ENCODE results near the gene ANKS1B. TPM values are rescaled to one million over a fixed set of nuclear protein-coding genes. Genes with fewer than 3 reads are reported as not detected.

ANKS1B gene
- total RNA-seq, 4 donors from 2014 or later = 4.9 to 15.4 (median 9.4) TPM

GRCh38 chr12:99521664-99522063 lies 463.1 kb downstream of the ANKS1B start:
- TF ChIP-seq POLR2A (IDR thresholded peaks at IDR 0.05) (no peak), POLR2AphosphoS5 (IDR thresholded peaks at IDR 0.05) (no peak), EP300 (IDR thresholded peaks at IDR 0.05) (no peak), CTCF (IDR thresholded peaks at IDR 0.05) (no peak)
- Histone ChIP-seq H3K36me3 (no peaks in the 10 kb centered on the region), H3K9me3 (peaks cover 5% of the 10 kb centered on the region), H3K27me3 (no peaks in the 10 kb centered on the region), H3K27ac (no peak overlapping the region), H3K4me1 (no peaks in the 10 kb centered on the region), H3K4me3 (no peak overlapping the region)
- 80% methylated on average over 3 of the region's 3 CpGs for WGBS
- DNase-seq (ENCODE audit: low spot score in 2 of 2) = no peak

GRCh38 chr12:99513066-99513465 lies 471.7 kb downstream of the ANKS1B start:
- H3K4me1 ChIP-seq = no peaks in the 10 kb centered on the region
- no peak overlapping the region for H3K27ac ChIP-seq
- no peak overlapping the region for H3K4me3 ChIP-seq
- H3K27me3 ChIP-seq = no peaks in the 10 kb centered on the region
- no peak for DNase-seq (ENCODE audit: low spot score in 2 of 2)
- TF ChIP-seq POLR2AphosphoS5 (IDR thresholded peaks at IDR 0.05) (no peak), CTCF (IDR thresholded peaks at IDR 0.05) (no peak), POLR2A (IDR thresholded peaks at IDR 0.05) (no peak), EP300 (IDR thresholded peaks at IDR 0.05) (no peak)
- no peaks in the 10 kb centered on the region for H3K36me3 ChIP-seq
- H3K9me3 ChIP-seq = peaks cover 20% of the 10 kb centered on the region
- 91% methylated on average over 2 of the region's 2 CpGs for WGBS

- Histone ChIP-seq H3K4me1 (no peaks in the 10 kb centered on the region), H3K27ac (no peak overlapping the region), H3K27me3 (no peaks in the 10 kb centered on the region), H3K36me3 (no peaks in the 10 kb centered on the region), H3K9me3 (peaks cover 7% of the 10 kb centered on the region), H3K4me3 (no peak overlapping the region)
- WGBS = 82% methylated on average over 3 of the region's 3 CpGs
- no peak for DNase-seq (ENCODE audit: low spot score in 2 of 2)
- TF ChIP-seq CTCF (IDR thresholded peaks at IDR 0.05) = no peak
- TF ChIP-seq POLR2A (IDR thresholded peaks at IDR 0.05) = no peak
- TF ChIP-seq POLR2AphosphoS5 (IDR thresholded peaks at IDR 0.05) = no peak
- no peak for TF ChIP-seq EP300 (IDR thresholded peaks at IDR 0.05)
Observed at GRCh38 chr12:99505805-99506204, 478.9 kb downstream of the ANKS1B start.

- Histone ChIP-seq H3K27ac (no peak overlapping the region), H3K27me3 (no peaks in the 10 kb centered on the region), H3K9me3 (peaks cover 2% of the 10 kb centered on the region), H3K4me1 (no peaks in the 10 kb centered on the region), H3K36me3 (no peaks in the 10 kb centered on the region), H3K4me3 (no peak overlapping the region)
- TF ChIP-seq POLR2AphosphoS5 (IDR thresholded peaks at IDR 0.05) (no peak), POLR2A (IDR thresholded peaks at IDR 0.05) (no peak), CTCF (IDR thresholded peaks at IDR 0.05) (no peak), EP300 (IDR thresholded peaks at IDR 0.05) (no peak)
- no peak for DNase-seq (ENCODE audit: low spot score in 2 of 2)
- WGBS = 84% methylated on average over 3 of the region's 3 CpGs
Observed at GRCh38 chr12:99498756-99499155, 486.0 kb downstream of the ANKS1B start.

- no peaks in the 10 kb centered on the region for H3K36me3 ChIP-seq
- no peaks in the 10 kb centered on the region for H3K4me1 ChIP-seq
- H3K27me3 ChIP-seq = no peaks in the 10 kb centered on the region
- no peak overlapping the region for H3K27ac ChIP-seq
- DNase-seq (ENCODE audit: low spot score in 2 of 2) = no peak
- H3K9me3 ChIP-seq = peaks cover 5% of the 10 kb centered on the region
- H3K4me3 ChIP-seq = no peak overlapping the region
- TF ChIP-seq CTCF (IDR thresholded peaks at IDR 0.05) (no peak), POLR2AphosphoS5 (IDR thresholded peaks at IDR 0.05) (no peak), EP300 (IDR thresholded peaks at IDR 0.05) (no peak), POLR2A (IDR thresholded peaks at IDR 0.05) (no peak)
- WGBS = 90% methylated on average over 1 of the region's 1 CpG
Observed at GRCh38 chr12:99495799-99496198, 488.9 kb downstream of the ANKS1B start.

All from suprapubic skin (tissue), 4 donors.